ENCODE results near the gene GID8.

The GID8 gene

DNA sequence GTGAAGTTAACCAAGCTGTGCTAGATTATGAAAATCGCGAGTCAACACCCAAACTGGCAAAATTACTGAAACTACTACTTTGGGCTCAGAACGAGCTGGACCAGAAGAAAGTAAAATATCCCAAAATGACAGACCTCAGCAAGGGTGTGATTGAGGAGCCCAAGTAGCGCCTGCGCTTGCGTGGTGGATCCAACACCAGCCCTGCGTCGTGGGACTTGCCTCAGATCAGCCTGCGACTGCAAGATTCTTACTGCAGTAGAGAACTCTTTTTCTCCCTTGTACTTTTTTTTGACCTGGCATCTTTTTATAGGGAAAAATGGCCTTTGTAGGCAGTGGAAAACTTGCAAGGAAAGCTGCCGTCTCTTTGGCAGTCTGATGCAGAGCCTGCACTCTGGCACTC is 6.8 kb downstream of the GID8 start:
- no peak for DNase-seq

DNA sequence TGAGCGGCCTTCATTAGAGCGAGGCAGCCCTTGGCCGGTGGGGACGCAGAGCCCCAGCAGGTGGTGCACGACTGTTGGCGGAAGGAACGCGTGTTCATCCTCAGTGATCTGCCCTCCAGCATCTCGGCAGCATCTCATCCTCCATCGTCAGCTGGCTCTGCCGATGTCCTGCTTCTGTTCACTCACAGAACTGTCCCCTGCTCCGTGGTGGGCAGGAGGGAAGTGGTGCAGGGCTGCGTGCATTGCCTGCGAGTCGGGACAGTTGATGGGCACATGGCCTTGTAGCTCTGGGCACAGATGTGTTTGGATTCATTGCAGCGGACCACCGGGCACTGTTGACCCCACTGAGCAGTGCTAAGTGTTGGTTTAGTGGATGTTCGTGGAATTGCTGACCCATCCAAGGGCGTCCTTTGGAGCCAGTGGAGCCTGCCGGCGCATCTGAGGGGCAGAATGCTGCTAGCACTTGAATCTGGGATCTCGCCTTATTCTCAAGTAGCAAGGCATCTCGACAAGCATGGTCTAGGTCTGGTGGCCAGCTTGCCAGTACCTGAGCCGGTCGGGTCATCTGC is 7.9 kb downstream of the GID8 start:
- DNase-seq: no peak

DNA sequence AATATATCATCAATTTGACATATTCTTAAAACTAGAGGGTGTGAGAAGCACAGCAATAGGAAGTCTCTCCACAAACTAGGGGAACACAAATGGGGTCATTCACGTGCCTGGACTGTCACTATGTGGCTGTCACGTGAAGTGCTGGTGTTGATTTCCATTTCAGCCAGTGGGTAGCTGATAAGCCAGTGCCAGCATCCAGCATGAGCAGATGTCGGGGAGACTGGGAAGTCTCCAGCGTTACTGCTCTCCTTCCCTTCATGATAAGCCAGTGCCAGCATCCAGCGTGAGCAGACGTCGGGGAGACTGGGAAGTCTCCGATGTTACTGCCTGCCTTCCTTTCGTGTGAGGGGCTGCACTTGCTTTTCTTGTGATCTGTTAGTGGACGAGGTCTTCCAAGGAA is 9.0 kb downstream of the GID8 start:
- no peak for DNase-seq

DNA sequence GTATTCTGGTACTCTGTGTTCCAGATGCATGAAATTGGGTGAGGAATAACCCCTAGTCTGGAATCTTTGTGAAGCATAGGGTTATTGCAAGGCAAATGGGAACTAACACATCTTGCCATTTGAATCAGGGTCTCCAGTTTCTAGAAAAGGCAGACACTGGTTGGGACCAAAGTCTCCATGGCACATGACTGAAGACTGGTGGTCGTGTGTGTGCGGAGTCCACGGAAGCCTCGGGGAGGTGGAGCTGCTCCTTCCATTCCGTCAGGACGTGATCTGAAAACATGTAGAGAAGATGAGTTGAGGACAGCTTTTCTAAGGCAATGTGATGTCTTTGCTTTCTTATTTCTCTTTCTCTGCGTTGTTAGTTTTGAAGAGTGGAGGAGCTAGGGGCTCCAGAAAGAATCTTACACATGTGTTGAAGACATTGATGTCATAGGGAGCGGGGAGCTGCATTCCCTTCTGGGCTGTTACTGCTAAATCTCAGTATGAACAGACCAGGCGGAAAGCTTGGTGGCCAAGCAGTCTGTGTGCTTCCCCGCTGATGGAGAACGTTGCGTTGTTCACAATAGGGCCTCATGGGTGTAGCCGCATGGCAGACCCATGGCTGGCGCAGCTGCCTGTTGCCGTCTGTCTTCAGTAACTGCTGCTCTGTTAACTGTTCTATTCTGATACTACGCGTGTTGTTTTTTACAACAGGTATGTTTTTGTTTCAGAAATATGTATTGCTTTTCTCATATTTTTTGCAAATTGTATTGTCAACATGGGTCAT is 9.8 kb downstream of the GID8 start:
- no peak for DNase-seq

DNA sequence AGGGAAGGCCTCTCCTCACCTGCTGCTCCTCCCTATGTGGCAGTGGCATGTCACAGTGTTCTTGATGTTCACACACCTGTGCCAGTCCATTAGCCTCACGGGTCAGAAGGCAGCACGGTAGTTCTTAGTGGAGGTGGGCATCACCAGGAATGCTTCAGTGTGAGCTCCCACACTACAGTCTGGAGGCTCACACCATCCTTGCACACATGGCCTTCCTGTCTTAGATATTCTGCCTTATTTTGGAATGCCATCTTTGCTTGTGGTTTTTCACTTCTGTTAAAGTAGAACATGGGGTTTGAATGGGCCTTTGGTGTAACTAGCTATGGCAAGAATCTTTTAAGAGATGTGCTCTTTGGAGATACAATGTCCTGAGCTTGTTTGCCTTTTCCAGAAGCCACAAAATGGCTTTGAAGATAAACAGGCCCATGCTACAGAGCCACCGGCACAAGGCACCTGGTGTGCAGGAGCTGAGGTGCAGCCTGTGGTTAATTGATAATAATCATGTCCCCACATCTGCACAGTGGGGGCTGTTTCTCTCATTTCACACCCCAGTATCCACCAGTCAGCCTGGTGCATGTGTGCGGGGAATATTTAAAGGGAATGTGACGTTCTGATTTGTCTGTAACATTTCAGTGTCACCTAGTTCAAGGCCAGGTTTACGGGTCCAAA is 11.3 kb downstream of the GID8 start:
- DNase-seq: no peak

DNA sequence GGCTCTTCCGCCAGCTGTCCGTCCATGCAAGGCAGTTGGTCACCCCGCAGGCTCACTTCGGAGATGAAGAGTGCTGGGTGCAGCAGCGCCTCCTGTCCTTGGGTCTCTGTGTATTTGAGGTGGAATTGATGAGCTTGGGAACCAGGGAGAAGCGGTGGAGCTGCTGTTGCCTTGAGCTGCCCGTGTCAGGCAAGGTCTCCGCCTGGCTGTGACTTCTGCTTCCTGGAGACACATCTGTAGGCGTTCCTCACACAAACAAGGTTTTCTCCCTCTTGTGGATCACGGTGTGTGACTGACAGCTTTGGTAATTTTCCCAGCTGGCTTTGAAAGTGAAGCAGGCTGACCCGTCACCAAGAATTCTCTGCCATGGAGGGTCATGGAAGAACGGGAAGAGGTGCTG is 12.0 kb downstream of the GID8 start:
- no peak for DNase-seq

DNA sequence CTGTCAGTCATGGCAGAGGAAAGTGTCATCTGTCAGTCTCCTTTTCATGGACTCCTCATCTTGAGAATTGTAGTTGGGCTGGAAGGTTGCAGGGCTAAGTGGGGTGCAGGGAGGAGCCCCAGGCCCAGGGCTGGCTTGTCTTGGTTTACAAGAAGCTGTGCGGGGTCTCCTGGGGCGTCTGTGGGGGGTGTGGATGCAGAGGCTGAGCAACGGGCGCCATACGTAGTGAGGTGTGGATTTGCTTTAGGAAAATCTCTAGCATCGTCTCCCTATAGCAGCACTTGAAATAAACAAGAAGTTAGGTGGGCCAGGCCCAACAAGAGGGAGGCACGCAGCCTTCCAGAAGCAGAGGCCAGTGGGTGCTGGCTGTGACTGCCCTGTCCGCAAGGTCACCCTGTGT is 12.8 kb downstream of the GID8 start:
- no peak for DNase-seq

DNA sequence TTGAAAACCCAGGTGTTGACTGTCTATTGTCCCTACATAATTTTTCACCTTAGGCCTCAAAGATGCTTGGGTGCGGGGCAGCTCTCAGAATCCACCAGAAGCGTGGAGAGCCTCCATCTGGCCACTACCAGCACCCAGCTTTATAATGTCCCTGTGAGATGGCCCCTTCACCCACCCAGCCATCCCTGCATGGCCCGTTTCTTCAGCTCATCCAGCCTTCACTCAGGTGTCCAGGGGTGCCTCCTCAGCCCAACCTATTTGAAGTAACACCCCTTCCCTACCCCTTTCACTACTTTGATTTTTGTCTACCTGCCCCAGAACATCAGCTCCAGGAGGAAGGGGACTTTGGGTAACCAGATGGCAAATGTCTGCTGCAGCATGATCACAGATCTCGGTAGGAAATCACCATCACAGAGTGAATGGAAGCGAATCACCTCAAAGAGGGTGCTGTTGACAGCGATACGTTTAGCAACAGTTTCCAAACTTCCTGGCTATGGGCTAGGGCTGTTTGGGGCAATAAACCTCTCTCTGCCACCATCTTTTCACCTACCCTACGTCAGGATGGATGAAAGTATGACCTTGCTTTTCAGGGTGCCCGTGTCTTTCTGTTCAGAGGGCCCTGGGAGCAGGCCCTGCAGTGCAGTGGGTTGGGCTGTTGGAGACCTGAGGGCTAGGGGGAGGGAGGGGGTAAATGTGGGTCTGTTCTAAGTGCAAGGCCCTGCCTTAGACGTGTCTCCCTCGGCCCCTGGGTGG is 13.4 kb downstream of the GID8 start:
- no peak for DNase-seq

DNA sequence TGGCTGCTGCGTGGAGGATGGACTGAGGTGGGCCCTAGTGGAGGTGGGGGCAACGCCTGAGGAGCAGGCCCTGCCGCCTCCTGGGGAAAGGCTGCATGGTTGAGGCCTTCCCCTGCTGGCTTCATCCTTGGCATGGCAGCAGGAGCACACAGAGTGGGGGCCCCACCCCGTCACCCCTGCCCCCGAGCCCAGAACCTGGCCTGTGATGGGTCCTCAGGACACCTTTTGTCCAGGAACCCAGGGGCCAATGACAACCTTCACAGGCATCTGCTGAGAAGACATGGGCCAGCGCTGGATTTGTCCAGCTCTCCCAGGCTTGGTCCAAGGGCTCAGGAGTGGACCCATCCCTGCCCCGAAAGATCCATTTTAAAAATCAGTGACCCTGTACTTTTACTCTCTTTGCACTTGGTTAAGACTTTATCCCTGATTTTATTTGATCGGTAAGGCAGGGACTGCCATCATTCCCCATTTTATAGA is 14.0 kb downstream of the GID8 start:
- DNase-seq: no peak

DNA sequence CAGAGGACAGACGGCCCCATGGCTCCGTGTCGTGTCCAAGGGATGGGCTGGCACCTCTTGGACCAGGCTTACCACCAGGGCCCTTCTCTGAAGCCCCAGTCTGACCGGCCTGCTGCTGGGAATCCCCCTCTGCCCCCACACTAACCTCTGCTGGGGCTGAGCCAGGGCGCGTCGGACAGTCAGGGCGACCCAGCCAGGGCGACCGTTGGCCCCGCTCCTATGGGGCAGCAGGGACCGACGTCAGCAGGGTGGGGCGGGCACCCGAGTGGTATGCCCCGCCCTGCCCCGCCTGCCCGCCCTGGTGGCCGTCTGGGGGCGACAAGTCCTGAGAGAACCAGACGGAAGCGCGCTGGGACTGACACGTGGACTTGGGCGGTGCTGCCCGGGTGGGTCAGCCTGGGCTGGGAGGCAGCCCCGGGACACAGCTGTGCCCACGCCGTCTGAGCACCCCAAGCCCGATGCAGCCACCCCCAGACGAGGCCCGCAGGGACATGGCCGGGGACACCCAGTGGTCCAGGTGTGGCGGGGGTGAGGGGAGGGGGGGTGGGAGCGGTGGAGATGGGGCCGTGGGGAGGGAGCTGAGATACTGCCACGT is 14.5 kb downstream of the GID8 start, which contains the start of gene SLC17A9:
TSS of gene SLC17A9 (plus strand) at position 337 of the 595 bp plus-strand sequence. CDS start at position 459, 122 bp downstream.
- DNase-seq: peak; percentile 33

DNA sequence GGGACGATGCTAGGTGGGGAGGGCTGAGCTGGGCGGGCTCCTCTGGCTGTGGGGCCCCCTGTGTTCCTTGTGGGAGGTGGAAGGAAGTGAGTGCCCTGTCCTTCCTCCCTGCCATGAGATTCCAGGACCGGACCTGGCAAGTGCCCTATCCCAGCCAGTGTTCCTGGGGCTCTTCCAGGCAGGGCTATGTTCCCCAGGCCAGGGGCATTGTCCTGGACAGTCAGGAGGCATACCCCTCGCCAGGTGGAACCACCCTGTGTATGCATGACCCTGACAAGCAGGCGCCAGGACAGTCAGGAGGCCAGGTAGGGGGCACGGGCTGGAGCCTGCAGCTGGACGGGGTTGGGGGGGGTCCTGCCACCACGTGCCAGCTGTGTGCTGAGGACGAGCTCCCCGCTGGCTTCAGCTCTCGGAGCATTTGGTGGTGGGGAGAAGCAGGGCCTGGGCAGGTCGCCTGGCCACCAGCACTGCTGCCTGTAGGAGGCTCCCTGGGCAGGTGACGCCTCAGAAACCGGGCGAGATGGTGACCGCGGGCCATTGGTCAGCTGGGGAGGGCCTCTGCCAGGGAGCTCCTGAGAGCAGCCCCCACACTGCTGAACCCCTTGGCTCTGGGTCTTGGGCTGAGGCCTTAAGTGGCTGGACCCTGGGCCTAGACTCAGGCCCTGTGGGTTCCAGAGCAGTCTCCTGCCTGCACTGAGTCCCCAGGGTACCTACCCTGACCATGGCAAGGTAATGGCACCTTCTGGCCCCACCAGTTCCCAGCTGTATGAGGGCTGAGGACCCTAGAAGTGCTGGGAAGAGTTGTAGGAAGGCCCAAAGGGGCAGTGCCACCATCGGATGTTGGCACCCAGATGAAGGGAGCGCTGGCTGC is 15.3 kb downstream of the GID8 start:
- DNase-seq: no peak

DNA sequence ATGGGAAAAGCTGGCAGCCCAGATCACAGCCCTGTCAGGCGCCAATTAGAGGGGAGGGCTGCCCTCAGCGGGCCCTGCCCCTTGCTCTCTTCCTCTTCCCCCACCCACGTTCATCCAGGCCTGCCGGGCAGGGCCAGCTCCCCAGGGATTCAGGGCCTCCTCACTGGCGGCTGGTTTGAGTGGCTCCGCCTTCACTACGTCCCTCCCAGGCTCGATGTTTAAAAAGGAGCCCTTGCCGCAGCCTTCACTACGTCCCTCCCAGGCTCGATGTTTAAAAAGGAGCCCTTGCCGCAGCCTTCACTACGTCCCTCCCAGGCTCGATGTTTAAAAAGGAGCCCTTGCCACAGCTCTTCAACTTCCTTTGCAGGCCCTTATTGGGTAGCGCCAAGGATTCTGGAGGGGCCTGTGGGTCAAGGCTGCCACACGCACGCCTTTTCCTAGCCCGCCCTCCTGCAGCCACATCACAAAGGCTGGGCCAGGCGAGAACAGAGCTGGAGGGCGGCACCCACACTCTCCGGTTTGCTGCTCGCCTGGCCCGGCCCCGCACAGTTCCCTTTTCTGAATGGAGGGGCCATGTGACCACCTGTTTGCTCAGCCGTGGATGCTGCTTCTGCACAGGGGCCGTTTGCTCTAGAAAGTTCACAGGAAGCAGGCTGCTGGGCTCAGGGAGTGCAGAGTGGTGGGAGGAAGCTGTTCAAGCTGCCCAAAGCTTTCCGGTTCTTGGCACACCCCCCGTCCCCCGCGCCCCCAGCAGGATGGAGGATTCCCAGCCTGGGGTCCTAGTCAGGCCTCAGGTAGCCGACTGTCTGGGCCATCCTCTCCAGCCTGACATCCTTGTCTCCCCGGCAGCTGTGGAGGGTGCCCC is 16.1 kb downstream of the GID8 start:
- peak; percentile 29 for DNase-seq

DNA sequence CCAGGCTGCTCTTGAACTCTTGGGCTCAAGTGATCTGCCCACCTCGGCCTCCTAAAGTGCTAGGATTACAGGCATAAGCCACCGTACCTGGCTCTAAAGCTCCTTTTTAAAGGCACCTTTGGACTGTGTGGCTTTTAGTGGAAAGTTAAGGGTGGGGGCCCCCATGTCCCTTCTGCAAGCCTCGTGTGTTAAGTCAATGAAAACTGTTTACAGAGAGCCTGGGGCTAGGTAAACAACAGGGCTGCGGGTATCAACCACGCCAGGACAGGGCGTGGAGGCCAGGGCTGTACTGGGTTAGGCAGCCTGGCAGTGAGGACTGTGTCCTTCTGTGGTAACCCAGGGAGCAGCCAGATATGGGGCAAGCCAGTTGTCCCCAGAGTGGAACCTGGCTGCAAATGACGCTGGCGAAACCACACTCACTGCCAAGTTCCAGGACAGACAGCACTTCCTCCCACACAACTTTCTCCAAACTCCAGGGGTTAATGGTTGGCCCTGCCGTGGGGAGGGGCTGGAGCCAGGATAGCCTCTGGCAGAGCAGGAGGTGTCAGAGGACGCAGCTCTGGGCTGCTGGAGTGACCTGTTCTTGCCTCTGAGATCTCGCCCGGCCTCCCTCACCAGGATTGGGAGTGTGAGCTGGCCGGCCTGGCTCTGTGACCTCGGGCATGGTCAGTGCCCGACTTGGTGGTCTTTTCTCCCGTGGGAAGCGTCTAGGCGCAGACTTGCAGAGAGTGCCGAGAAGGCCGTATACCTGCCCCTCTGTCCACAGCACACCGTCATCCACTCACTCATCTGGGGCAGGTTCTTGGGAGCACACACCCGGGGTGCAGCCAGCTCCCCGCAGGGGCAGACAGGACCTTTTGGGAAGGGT is 17.8 kb downstream of the GID8 start:
- no peak for DNase-seq

DNA sequence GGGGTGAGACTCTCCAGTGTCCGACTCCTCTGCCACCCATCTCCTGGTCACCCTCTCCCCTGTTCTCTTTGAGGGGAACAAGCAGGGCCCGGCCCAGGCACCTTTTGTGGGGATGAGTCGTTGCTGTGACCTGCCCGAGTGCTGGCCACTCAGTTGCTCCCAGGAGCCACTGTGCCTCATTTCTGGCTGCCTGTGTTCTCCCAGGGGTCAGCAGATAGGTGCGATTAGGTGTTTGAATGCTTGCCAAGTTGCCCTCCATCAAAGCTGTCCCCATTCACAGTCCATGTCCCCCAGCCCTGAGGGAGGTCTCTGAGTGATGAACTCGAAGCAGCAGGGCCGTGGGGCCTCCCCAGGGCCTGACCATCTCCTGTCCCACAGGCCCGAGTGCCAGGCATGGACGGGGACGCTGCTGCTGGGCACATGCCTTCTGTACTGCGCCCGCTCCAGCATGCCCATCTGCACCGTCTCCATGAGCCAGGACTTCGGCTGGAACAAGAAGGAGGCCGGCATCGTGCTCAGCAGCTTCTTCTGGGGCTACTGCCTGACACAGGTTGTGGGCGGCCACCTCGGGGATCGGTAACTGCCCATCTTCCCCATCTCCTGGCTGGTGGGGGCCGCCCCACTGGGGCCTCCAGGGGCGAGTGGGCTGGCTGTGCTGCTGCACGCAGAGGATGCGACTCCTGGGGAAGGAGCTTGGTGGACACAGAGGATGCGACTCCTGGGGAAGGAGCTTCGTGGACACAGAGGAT is 18.6 kb downstream of the GID8 start:
- DNase-seq: no peak

DNA sequence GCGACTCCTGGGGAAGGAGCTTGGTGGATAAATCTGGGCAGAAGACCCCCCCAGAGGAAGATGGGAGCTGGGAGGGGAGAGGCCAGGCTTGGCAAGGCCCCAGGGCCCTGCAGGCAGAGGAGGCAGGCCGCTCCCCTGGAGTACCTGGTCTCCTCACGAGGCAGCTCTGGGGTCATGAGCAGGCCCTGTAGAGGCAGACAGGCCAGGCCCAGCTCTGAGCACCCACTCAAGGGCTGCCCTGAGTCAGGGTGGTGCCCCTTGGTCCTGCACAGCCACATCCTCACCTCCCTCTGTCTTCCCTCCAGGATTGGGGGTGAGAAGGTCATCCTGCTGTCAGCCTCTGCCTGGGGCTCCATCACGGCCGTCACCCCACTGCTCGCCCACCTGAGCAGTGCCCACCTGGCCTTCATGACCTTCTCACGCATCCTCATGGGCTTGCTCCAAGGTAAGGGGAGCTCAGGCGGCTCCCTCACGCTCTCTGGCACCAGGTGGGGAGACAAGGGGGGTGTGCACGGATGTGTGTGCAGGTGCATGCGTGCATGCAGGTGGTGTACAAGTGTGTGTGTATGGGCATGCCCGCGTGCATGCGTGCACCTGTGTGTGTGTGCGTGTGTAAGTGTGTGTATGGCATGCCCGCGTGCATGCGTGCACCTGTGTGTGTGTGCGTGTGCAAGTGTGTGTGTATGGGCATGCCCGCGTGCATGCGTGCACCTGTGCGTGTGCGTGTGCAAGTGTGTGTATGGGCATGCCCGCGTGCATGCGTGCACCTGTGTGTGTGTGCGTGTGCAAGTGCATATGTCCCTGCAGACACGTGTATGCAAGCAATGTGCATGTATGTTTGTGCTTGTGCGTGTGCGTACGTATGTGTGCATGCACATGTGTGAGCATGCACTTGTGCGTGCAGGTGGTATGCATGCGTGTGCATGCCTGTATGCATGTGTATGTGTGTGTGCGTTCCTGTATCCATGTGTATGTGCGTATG is 19.5 kb downstream of the GID8 start:
- DNase-seq: no peak

DNA sequence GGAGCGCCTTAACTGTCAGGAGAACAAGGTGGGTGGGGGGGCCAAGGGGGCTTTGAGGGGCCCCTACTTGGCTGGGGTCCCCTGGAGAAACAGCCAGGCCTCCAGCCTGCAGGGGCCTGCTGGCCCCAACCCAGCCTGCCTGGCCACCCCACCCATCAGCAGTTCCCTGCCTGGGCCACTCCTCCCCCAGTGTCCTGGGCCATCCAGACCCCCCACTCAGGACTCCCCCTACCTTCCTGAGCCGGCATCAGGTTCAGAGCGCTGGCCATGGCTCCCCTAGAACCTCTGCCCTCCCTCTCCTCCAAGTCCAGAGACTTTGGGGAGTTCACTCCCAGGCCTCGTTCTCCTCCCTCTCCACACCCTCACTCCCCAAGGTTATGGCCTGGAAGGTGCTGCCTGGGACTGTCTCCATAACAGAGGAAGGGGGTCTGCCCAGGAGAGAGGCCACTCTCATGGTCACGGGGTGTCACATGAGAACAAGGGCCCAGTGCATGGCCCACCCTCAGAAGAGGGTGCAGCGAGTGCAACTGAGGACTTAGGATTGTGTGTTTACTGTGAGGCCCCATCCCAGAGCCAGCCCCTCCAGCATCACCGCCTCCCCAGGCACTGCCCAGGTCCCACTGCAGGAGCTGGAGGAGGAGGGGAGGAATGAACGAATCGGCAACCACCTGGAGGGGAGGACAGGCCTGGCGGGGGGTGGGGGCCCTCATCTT is 20.6 kb downstream of the GID8 start:
- DNase-seq: no peak
